HCT116 (cell line): ENCODE data around the gene ISYNA1. TPM values are rescaled to one million over a fixed set of nuclear protein-coding genes. Genes with fewer than 3 reads are reported as not detected.

Experiments used
- ATAC-seq: fragments of 200-7000 bp; cut with Tn5 transposase; 2 replicates; pipeline ENCODE4 v1.9.1; 2020; ENCODE audit warnings: mild to moderate bottlenecking, moderate library complexity
- BruUV-seq: library from RNA; stranded (reverse); fragments of 400-500 nt; replicated peaks from 2 replicates; lab custom pipeline; 2021; lab: Mats Ljungman, UMichigan
- CTCF ChIA-PET: fragments of 300-600 bp; sonication (Branson Sonifier 250); formaldehyde crosslinking; loops from one replicate; lab custom pipeline; 2021; ENCODE audit warnings: antibody characterized with exemption; lab: Charles Lee
- POLR2A ChIA-PET: fragments of 300-600, 350-600 bp; sonication (Branson Sonifier 250); formaldehyde crosslinking; loops from one replicate; lab custom pipeline; 2021; ENCODE audit warnings: antibody characterized with exemption; lab: Charles Lee
- RAD21 ChIA-PET, 2 experiments: fragments of 300-600 bp; sonication (Branson Sonifier 250); formaldehyde crosslinking; loops; one replicate each; lab custom pipeline; 2023; ENCODE audit warnings: low total read pairs in 2 of 2; ENCODE audit not compliant: uncharacterized antibody in 2 of 2, unreplicated experiment in 2 of 2, low non-redundant PET in 1 of 2; lab: Charles Lee
- DNase-seq: peaks from one replicate; pipeline ENCODE4 v3.0.0-alpha.2; 2010; ENCODE audit warnings: low read depth, low spot score
- H2AFZ ChIP-seq: fragments of 200-600 bp; shearing (Covaris generic), sonication (generic); 2 replicates; pipeline ENCODE4 v1.6.1; 2017; ENCODE audit warnings: low read depth, mixed run types, mixed read lengths, antibody characterized with exemption, low read length; ENCODE audit not compliant: poor library complexity, severe bottlenecking
- H3K27ac ChIP-seq: 2 replicates; pipeline ENCODE4 v1.5.1; 2012; ENCODE audit warnings: low read depth, low read length
- H3K27me3 ChIP-seq: fragments of 200-600 bp; sonication (generic); 2 replicates; pipeline ENCODE4 v1.6.1; 2016; ENCODE audit warnings: mixed run types, low read length, mixed read lengths; ENCODE audit not compliant: insufficient read depth
- H3K36me3 ChIP-seq, 2 experiments: fragments of 200-500 bp in 1 of 2; fragments of 200-600 bp in 1 of 2; sonication (Bioruptor generic) in 1 of 2; sonication (generic) in 1 of 2; 2 replicates each; pipeline versions ENCODE4 v1.5.1 to v1.6.1; 2014 to 2016; ENCODE audit warnings: low read length in 2 of 2, inconsistent platforms in 1 of 2, mixed read lengths in 1 of 2, mixed run types in 1 of 2; ENCODE audit not compliant: insufficient read depth in 2 of 2, control insufficient read depth in 1 of 2
- H3K4me1 ChIP-seq, 2 experiments: fragments of 200-600 bp in 1 of 2; sonication (generic) in 1 of 2; 2 replicates each; pipeline versions ENCODE4 v1.5.1 to v1.6.1; 2012 to 2017; ENCODE audit warnings: low read length in 2 of 2, inconsistent platforms in 1 of 2, mild to moderate bottlenecking in 1 of 2, mixed read lengths in 1 of 2, mixed run types in 1 of 2, moderate library complexity in 1 of 2; ENCODE audit not compliant: insufficient read depth in 2 of 2, control insufficient read depth in 1 of 2
- H3K4me2 ChIP-seq: fragments of 200-600 bp; sonication (generic); 2 replicates; pipeline ENCODE4 v1.6.1; 2017; ENCODE audit warnings: mixed run types, low read length, mixed read lengths
- H3K4me3 ChIP-seq, 2 experiments: fragments of 200-600 bp in 1 of 2; sonication (generic) in 1 of 2; replicated peaks in 1 of 2; 2 replicates each; pipeline ENCODE4 v1.5.1; 2011 to 2016; ENCODE audit warnings: low read length in 2 of 2, control low read depth in 1 of 2, low read depth in 1 of 2, mild to moderate bottlenecking in 1 of 2, mixed read lengths in 1 of 2, mixed run types in 1 of 2
- H3K79me2 ChIP-seq: fragments of 200-600 bp; sonication (generic); 2 replicates; pipeline ENCODE4 v1.6.1; 2017; ENCODE audit warnings: mild to moderate bottlenecking, mixed run types, low read length, moderate library complexity, mixed read lengths; ENCODE audit not compliant: insufficient read depth
- H3K9ac ChIP-seq: fragments of 200-600 bp; sonication (generic); 2 replicates; pipeline ENCODE4 v1.6.1; 2016; ENCODE audit warnings: low read length, mixed read lengths
- H3K9me2 ChIP-seq: fragments of 200-600 bp; sonication (generic), shearing (Covaris generic); 2 replicates; pipeline ENCODE4 v1.6.1; 2017; ENCODE audit warnings: mixed run types, mild to moderate bottlenecking, moderate library complexity; ENCODE audit not compliant: insufficient read depth
- H3K9me3 ChIP-seq, 2 experiments: fragments of 200-500 bp in 1 of 2; fragments of 200-600 bp in 1 of 2; sonication (Bioruptor generic) in 1 of 2; sonication (generic) in 1 of 2; 2 replicates each; pipeline ENCODE4 v1.6.1; 2014 to 2017; ENCODE audit warnings: low read length in 2 of 2, mixed read lengths in 2 of 2, inconsistent platforms in 1 of 2, low read depth in 1 of 2, mild to moderate bottlenecking in 1 of 2, mixed run types in 1 of 2, moderate library complexity in 1 of 2; ENCODE audit not compliant: control insufficient read depth in 1 of 2, insufficient read depth in 1 of 2
- H4K20me1 ChIP-seq: fragments of 200-600 bp; sonication (generic), shearing (Covaris generic); 2 replicates; pipeline ENCODE4 v1.6.1; 2017; ENCODE audit warnings: mixed run types, mild to moderate bottlenecking, moderate library complexity; ENCODE audit not compliant: insufficient read depth
- ATF3 ChIP-seq: IDR thresholded peaks from 2 replicates; pipeline ENCODE4 v1.6.1; 2012
- CBX3 ChIP-seq: IDR thresholded peaks from 2 replicates; pipeline ENCODE4 v1.6.1; 2012; ENCODE audit warnings: low read depth
- CTCF ChIP-seq, 3 experiments: fragments of 200-600 bp in 1 of 3; sonication (generic) in 1 of 3; IDR thresholded peaks in 2 of 3; conservative IDR thresholded peaks in 1 of 3; 2 replicates each; pipeline ENCODE4 v1.5.1; 2012 to 2017; ENCODE audit warnings: low read depth in 2 of 3, low read length in 2 of 3, antibody characterized with exemption in 1 of 3, borderline replicate concordance in 1 of 3, control low read depth in 1 of 3, mild to moderate bottlenecking in 1 of 3, mixed read lengths in 1 of 3, mixed run types in 1 of 3, moderate library complexity in 1 of 3; ENCODE audit not compliant: insufficient read depth in 1 of 3
- EGR1 ChIP-seq: IDR thresholded peaks from 2 replicates; pipeline ENCODE4 v1.6.1; 2012; ENCODE audit warnings: low read depth
- ELF1 ChIP-seq: IDR thresholded peaks from 2 replicates; pipeline ENCODE4 v1.6.1; 2012; ENCODE audit warnings: low read depth, borderline replicate concordance
- FOSL1 ChIP-seq: IDR thresholded peaks from 2 replicates; pipeline ENCODE4 v1.6.1; 2012; ENCODE audit warnings: low read depth
- JUND ChIP-seq: IDR thresholded peaks from 2 replicates; pipeline ENCODE4 v1.6.1; 2012
- MAX ChIP-seq: IDR thresholded peaks from 2 replicates; pipeline ENCODE4 v1.6.1; 2012
- POLR2A ChIP-seq: IDR thresholded peaks from 2 replicates; pipeline ENCODE4 v1.7.0; 2011; ENCODE audit warnings: borderline replicate concordance; ENCODE audit not compliant: insufficient read depth, insufficient read length; ENCODE audit errors: extremely low read depth
- POLR2AphosphoS5 ChIP-seq: IDR thresholded peaks from 2 replicates; pipeline ENCODE4 v1.6.1; 2011; ENCODE audit warnings: mild to moderate bottlenecking, low read depth, low read length, moderate library complexity
- REST ChIP-seq: IDR thresholded peaks from 2 replicates; pipeline ENCODE4 v1.6.1; 2012; ENCODE audit warnings: low read depth
- SIN3A ChIP-seq: IDR thresholded peaks from 2 replicates; pipeline ENCODE4 v1.6.1; 2012; ENCODE audit warnings: low read depth
- SP1 ChIP-seq: IDR thresholded peaks from 2 replicates; pipeline ENCODE4 v1.6.1; 2012; ENCODE audit warnings: low read depth
- SRF ChIP-seq: IDR thresholded peaks from 2 replicates; pipeline ENCODE4 v1.6.1; 2012; ENCODE audit warnings: low read depth
- TCF7L2 ChIP-seq: IDR thresholded peaks from 2 replicates; pipeline ENCODE4 v1.7.0; 2011; ENCODE audit warnings: borderline replicate concordance, inconsistent platforms; ENCODE audit not compliant: insufficient read depth, insufficient read length; ENCODE audit errors: extremely low read depth
- YY1 ChIP-seq: IDR thresholded peaks from 2 replicates; pipeline ENCODE4 v1.6.1; 2011; ENCODE audit warnings: low read length, low read depth, moderate library complexity, mild to moderate bottlenecking; ENCODE audit not compliant: insufficient replicate concordance; ENCODE audit errors: extremely low read depth
- ZFX ChIP-seq: fragments of 450-650 bp; IDR thresholded peaks from 2 replicates; pipeline ENCODE4 v1.6.1; 2017
- ZNF274 ChIP-seq: fragments of 200-500 bp; sonication (Bioruptor generic); IDR thresholded peaks from 2 replicates; pipeline ENCODE4 v1.6.1; 2014; ENCODE audit warnings: mild to moderate bottlenecking, low read depth, low read length, inconsistent platforms
- intact Hi-C: fragments of 100-400 bp; cut with micrococcal nuclease; formaldehyde crosslinking; loops from 2 replicates; pipeline ENCODE4 v1.10.0; 2022
- total RNA-seq: library from RNA; stranded (reverse); gene quantifications from one replicate; pipeline ENCODE4 v1.2.1, GENCODE V29; 2021; ENCODE audit not compliant: unreplicated experiment

Gene ISYNA1
- total RNA-seq, 1 experiment from 2014 or later = 365 TPM

GRCh38 chr19:18385359-18385674 is 52.6 kb downstream of the ISYNA1 start:
- Histone ChIP-seq H3K9me3 (no peaks in the 10 kb centered on the region), H4K20me1 (no peaks in the 10 kb centered on the region), H3K4me1 (peaks cover 64 to 86% of the 10 kb centered on the region in 2 experiments), H3K27ac (peak overlapping the region; percentile 82), H3K36me3 (peaks cover 0 to 6% of the 10 kb centered on the region in 2 experiments; a peak in 2 of 4 replicates), H2AFZ (no peak overlapping the region), H3K9ac (peak overlapping the region; percentile 71), H3K4me2 (peak overlapping the region; percentile 96), H3K79me2 (peaks cover 16% of the 10 kb centered on the region), H3K9me2 (no peaks in the 10 kb centered on the region), H3K4me3 (no peak overlapping the region), H3K27me3 (no peaks in the 10 kb centered on the region)
- RAD21 ChIA-PET = interaction anchor here in 1 of 2 experiments (0.5 kb wide), 1 partner anchor 83 kb away, joined by 3 read pairs; no protein-coding TSS in a partner anchor
- CTCF ChIA-PET = interaction anchor here (0.5 to 1.4 kb wide), 9 partner anchors 20 to 104 kb away, joined by 3 to 5 read pairs (median 3); partner anchors contain the start of genes JUND and SSBP4
- no peak for ATAC-seq
- BruUV-seq = TSS peak; percentile 97
- intact Hi-C loops = no loop called here
- no peak for DNase-seq
- TF ChIP-seq MAX = no peak
- TF ChIP-seq POLR2A = no peak
- no peak for TF ChIP-seq SIN3A
- no peak for TF ChIP-seq FOSL1
- TF ChIP-seq ZNF274 = no peak
- no peak for TF ChIP-seq REST
- no peak for TF ChIP-seq ZFX
- TF ChIP-seq ATF3 = no peak
- no peak for TF ChIP-seq SRF
- TF ChIP-seq TCF7L2 = no peak
- TF ChIP-seq EGR1 = no peak
- TF ChIP-seq CBX3 = no peak
- TF ChIP-seq POLR2AphosphoS5 = no peak
- no peak for TF ChIP-seq ELF1
- no peak for TF ChIP-seq SP1
- TF ChIP-seq CTCF (IDR thresholded peaks at IDR 0.05 in 2 of 3, conservative IDR thresholded peaks at IDR 0.05 in 1 of 3; ENCODE audit: borderline replicate concordance in 1 of 3, insufficient read depth in 1 of 3, low read depth in 2 of 3, low read length in 2 of 3) = no peak
- TF ChIP-seq JUND = no peak
- TF ChIP-seq YY1 = no peak
- POLR2A ChIA-PET = interaction anchor here (0.6 to 2.4 kb wide), 26 partner anchors 10 to 1636 kb away, joined by 3 to 32 read pairs (median 6); partner anchors contain the start of genes IQCN, JUND, LRRC25 and LSM4
